DOHH2 (cell line): Measurements from ENCODE around the gene FAM81A.

Source experiments
- H3F3A ChIP-seq: fragments of 200-600 bp; sonication (generic), shearing (Covaris generic); 2 replicates; pipeline ENCODE4 v1.6.0; 2016; ENCODE audit warnings: antibody characterized with exemption, mild to moderate bottlenecking; ENCODE audit not compliant: control insufficient read depth, insufficient read depth
- H3K27ac ChIP-seq: fragments of 200-600 bp; sonication (generic); 2 replicates; pipeline ENCODE4 v1.5.1; 2014; ENCODE audit warnings: low read depth, mild to moderate bottlenecking, low read length, moderate library complexity
- H3K27me3 ChIP-seq: fragments of 200-600 bp; sonication (generic); 2 replicates; pipeline ENCODE4 v1.6.1; 2014; ENCODE audit warnings: mild to moderate bottlenecking, low read length, mixed read lengths; ENCODE audit not compliant: control insufficient read depth
- H3K36me3 ChIP-seq: fragments of 200-600 bp; sonication (generic); 2 replicates; pipeline ENCODE4 v1.6.1; 2014; ENCODE audit warnings: mild to moderate bottlenecking, low read length, moderate library complexity, mixed read lengths; ENCODE audit not compliant: control insufficient read depth
- H3K4me1 ChIP-seq: fragments of 200-600 bp; sonication (generic); 2 replicates; pipeline ENCODE4 v1.6.1; 2014; ENCODE audit warnings: mild to moderate bottlenecking, low read length, mixed read lengths; ENCODE audit not compliant: control insufficient read depth
- H3K4me2 ChIP-seq: fragments of 200-600 bp; sonication (generic); 2 replicates; pipeline ENCODE4 v1.6.0; 2014; ENCODE audit warnings: mild to moderate bottlenecking, low read length, moderate library complexity
- H3K4me3 ChIP-seq: fragments of 200-600 bp; sonication (generic); 2 replicates; pipeline ENCODE4 v1.5.1; 2014; ENCODE audit warnings: mild to moderate bottlenecking, low read length, mixed read lengths
- H3K79me2 ChIP-seq: fragments of 200-600 bp; sonication (generic); 2 replicates; pipeline ENCODE4 v1.6.1; 2014; ENCODE audit warnings: mild to moderate bottlenecking, low read length, mixed read lengths; ENCODE audit not compliant: control insufficient read depth
- H3K9me2 ChIP-seq: fragments of 200-600 bp; sonication (generic); replicated peaks from 2 replicates; pipeline ENCODE4 v1.6.1; 2014; ENCODE audit warnings: mild to moderate bottlenecking, low read length, mixed read lengths; ENCODE audit not compliant: control insufficient read depth
- H3K9me3 ChIP-seq: fragments of 200-600 bp; sonication (generic); 2 replicates; pipeline ENCODE4 v1.6.1; 2014; ENCODE audit warnings: antibody characterized with exemption, low read length, mixed read lengths; ENCODE audit not compliant: control insufficient read depth, insufficient read depth
- H4K20me1 ChIP-seq: fragments of 200-600 bp; sonication (generic); 2 replicates; pipeline ENCODE4 v1.6.0; 2014; ENCODE audit warnings: low read depth, mild to moderate bottlenecking, antibody characterized with exemption, low read length, moderate library complexity; ENCODE audit not compliant: control insufficient read depth, insufficient read depth
- CTCF ChIP-seq: fragments of 200-600 bp; sonication (generic); IDR thresholded peaks from one replicate; pipeline ENCODE4 v1.5.1; 2014; ENCODE audit warnings: antibody characterized with exemption, mild to moderate bottlenecking, low read depth, low read length; ENCODE audit not compliant: poor library complexity, severe bottlenecking
- EZH2phosphoT487 ChIP-seq: fragments of 200-600 bp; sonication (generic); IDR thresholded peaks from 2 replicates; pipeline ENCODE4 v1.6.1; 2017; ENCODE audit warnings: borderline replicate concordance, mild to moderate bottlenecking, antibody characterized with exemption, low read length, moderate library complexity, mixed read lengths

FAM81A gene

GRCh38 chr15:59550530-59550929 is 112.5 kb downstream of the FAM81A start:
- Histone ChIP-seq H3K4me1 (no peaks in the 10 kb centered on the region), H3K9me2 (no peaks in the 10 kb centered on the region), H3K4me3 (no peak overlapping the region), H3K36me3 (no peaks in the 10 kb centered on the region), H3K27ac (no peak overlapping the region), H3K4me2 (no peak overlapping the region), H3K79me2 (no peaks in the 10 kb centered on the region), H3F3A (no peaks in the 10 kb centered on the region), H3K9me3 (no peaks in the 10 kb centered on the region), H4K20me1 (no peaks in the 10 kb centered on the region), H3K27me3 (0 out of 2 replicates have a peak, but pooled peaks cover 2% of the 10 kb centered on the region)
- TF ChIP-seq CTCF, result no peak
- TF ChIP-seq EZH2phosphoT487, result no peak

- no peaks in the 10 kb centered on the region for H4K20me1 ChIP-seq
- H3K9me2 ChIP-seq, result no peaks in the 10 kb centered on the region
- H3K27me3 ChIP-seq, result 0 out of 2 replicates have a peak, but pooled peaks cover 2% of the 10 kb centered on the region
- H3K36me3 ChIP-seq, result no peaks in the 10 kb centered on the region
- no peak overlapping the region for H3K27ac ChIP-seq
- H3K4me2 ChIP-seq, result no peak overlapping the region
- TF ChIP-seq CTCF (no peak), EZH2phosphoT487 (no peak)
- H3K9me3 ChIP-seq, result no peaks in the 10 kb centered on the region
- H3K79me2 ChIP-seq, result no peaks in the 10 kb centered on the region
- no peak overlapping the region for H3K4me3 ChIP-seq
- no peaks in the 10 kb centered on the region for H3K4me1 ChIP-seq
- no peaks in the 10 kb centered on the region for H3F3A ChIP-seq
Measured at GRCh38 chr15:59550956-59551355, 113.0 kb downstream of the FAM81A start.

GRCh38 chr15:59553879-59554735 is 116.1 kb downstream of the FAM81A start:
- Histone ChIP-seq H3K4me1 (peaks cover 13% of the 10 kb centered on the region), H3K27me3 (no peaks in the 10 kb centered on the region), H3F3A (no peaks in the 10 kb centered on the region), H3K9me2 (no peaks in the 10 kb centered on the region), H4K20me1 (no peaks in the 10 kb centered on the region), H3K36me3 (no peaks in the 10 kb centered on the region), H3K4me3 (no peak overlapping the region), H3K79me2 (no peaks in the 10 kb centered on the region), H3K4me2 (no peak overlapping the region), H3K27ac (no peak overlapping the region), H3K9me3 (no peaks in the 10 kb centered on the region)
- TF ChIP-seq EZH2phosphoT487 (no peak), CTCF (no peak)
